Caco-2 (cell line): ENCODE results near the gene ZBTB2. TPM values are rescaled to one million over a fixed set of nuclear protein-coding genes. Genes with fewer than 3 reads are reported as not detected.

Experiments used
- BruUV-seq: library from RNA; stranded (reverse); fragments of 400-500 nt; replicated peaks from 2 replicates; lab custom pipeline; 2021; lab: Mats Ljungman, UMichigan
- CTCF ChIA-PET: fragments of 300-600 bp; sonication (Branson Sonifier 250); formaldehyde crosslinking; loops from one replicate; lab custom pipeline; 2022; ENCODE audit warnings: antibody characterized with exemption; lab: Charles Lee
- POLR2A ChIA-PET: fragments of 300-600 bp; sonication (Branson Sonifier 250); formaldehyde crosslinking; loops from one replicate; lab custom pipeline; 2022; ENCODE audit warnings: antibody characterized with exemption; lab: Charles Lee
- DNase-seq, 2 experiments: peaks; one replicate each; pipeline versions ENCODE4 v3.0.0 to v3.0.0-alpha.2; 2020 to 2022
- H3K27me3 ChIP-seq: replicated peaks from 2 replicates; pipeline ENCODE4 v1.6.0; 2011; ENCODE audit warnings: low read length; ENCODE audit not compliant: control insufficient read depth, insufficient read depth
- H3K36me3 ChIP-seq: 2 replicates; pipeline ENCODE4 v1.5.1; 2011; ENCODE audit warnings: low read length; ENCODE audit not compliant: control insufficient read depth, insufficient read depth
- H3K4me1 ChIP-seq: fragments of 250-450 bp; sonication (Bioruptor Pico); 2 replicates; pipeline ENCODE4 v1.5.1; 2020; ENCODE audit warnings: mild to moderate bottlenecking
- H3K4me3 ChIP-seq: 2 replicates; pipeline ENCODE4 v1.5.1; 2011; ENCODE audit warnings: low read depth, mild to moderate bottlenecking, control low read depth, low read length
- H3K9me3 ChIP-seq: fragments of 250-450 bp; sonication (Bioruptor Pico); 2 replicates; pipeline ENCODE4 v1.5.1; 2020; ENCODE audit warnings: mild to moderate bottlenecking, moderate library complexity
- H3K27ac Mint-ChIP-seq: one replicate; pipeline ENCODE4 v1.8.0; 2022; ENCODE audit warnings: mixed read lengths; ENCODE audit not compliant: unreplicated experiment
- H3K27me3 Mint-ChIP-seq: one replicate; pipeline ENCODE4 v1.8.0; 2022; ENCODE audit warnings: mixed read lengths; ENCODE audit not compliant: insufficient read depth, unreplicated experiment
- H3K36me3 Mint-ChIP-seq: one replicate; pipeline ENCODE4 v1.8.0; 2022; ENCODE audit warnings: mild to moderate bottlenecking, mixed read lengths; ENCODE audit not compliant: insufficient read depth, unreplicated experiment
- H3K4me1 Mint-ChIP-seq: one replicate; pipeline ENCODE4 v1.8.0; 2022; ENCODE audit warnings: low read depth, mixed read lengths; ENCODE audit not compliant: unreplicated experiment
- H3K4me3 Mint-ChIP-seq: one replicate; pipeline ENCODE4 v1.8.0; 2022; ENCODE audit warnings: mild to moderate bottlenecking, moderate library complexity, mixed read lengths; ENCODE audit not compliant: unreplicated experiment
- H3K9me3 Mint-ChIP-seq: one replicate; pipeline ENCODE4 v1.8.0; 2022; ENCODE audit warnings: mixed read lengths; ENCODE audit not compliant: unreplicated experiment
- CTCF ChIP-seq, 2 experiments: fragments of 200-600 bp in 1 of 2; IDR thresholded peaks; 1 replicate in 1 of 2; 2 replicates in 1 of 2; pipeline versions ENCODE4 v1.5.1 to v1.8.0; 2011 to 2022; ENCODE audit warnings: antibody characterized with exemption in 1 of 2, control low read depth in 1 of 2, inconsistent platforms in 1 of 2, low read depth in 1 of 2, low read length in 1 of 2, mild to moderate bottlenecking in 1 of 2, moderate library complexity in 1 of 2; ENCODE audit not compliant: insufficient read depth in 1 of 2, severe bottlenecking in 1 of 2, unreplicated experiment in 1 of 2
- intact Hi-C: fragments of 100-400 bp; cut with micrococcal nuclease; formaldehyde crosslinking; loops from one replicate; pipeline ENCODE4 v1.10.0; 2022; ENCODE audit not compliant: unreplicated experiment
- total RNA-seq: library from RNA; stranded (reverse); gene quantifications from 2 replicates; pipeline ENCODE4 v1.2.3, GENCODE V29; 2022

ZBTB2 gene
- total RNA-seq, 1 experiment from 2014 or later, result 23.9 TPM

- Mint-ChIP-seq H3K4me1 (no peaks in the 10 kb centered on the region), H3K4me3 (no peak overlapping the region), H3K27me3 (no peaks in the 10 kb centered on the region), H3K9me3 (no peaks in the 10 kb centered on the region), H3K36me3 (peaks cover 81% of the 10 kb centered on the region), H3K27ac (no peak overlapping the region)
- H3K9me3 ChIP-seq, result no peaks in the 10 kb centered on the region
- ChIA-PET POLR2A (no interaction called here), CTCF (no interaction called here)
- no peak for TF ChIP-seq CTCF (IDR thresholded peaks at IDR 0.05; ENCODE audit: insufficient read depth in 1 of 2, low read depth in 1 of 2, low read length in 1 of 2, severe bottlenecking in 1 of 2, unreplicated experiment in 1 of 2)
- peaks cover 3% of the 10 kb centered on the region; the same call in 1 of the 2 replicates for H3K36me3 ChIP-seq
- H3K4me1 ChIP-seq, result no peaks in the 10 kb centered on the region
- intact Hi-C loops, result no loop called here
- BruUV-seq, result no TSS peak
- no peak for DNase-seq
- H3K4me3 ChIP-seq, result no peak overlapping the region
- H3K27me3 ChIP-seq, result no peaks in the 10 kb centered on the region
Observed at GRCh38 chr6:151409260-151409659, 17.9 kb upstream of the ZBTB2 start.

- no peak for DNase-seq
- H3K9me3 Mint-ChIP-seq, result no peaks in the 10 kb centered on the region
- H3K4me3 Mint-ChIP-seq, result no peak overlapping the region
- no peak for TF ChIP-seq CTCF (IDR thresholded peaks at IDR 0.05; ENCODE audit: insufficient read depth in 1 of 2, low read depth in 1 of 2, low read length in 1 of 2, severe bottlenecking in 1 of 2, unreplicated experiment in 1 of 2)
- no peak overlapping the region for H3K27ac Mint-ChIP-seq
- no peaks in the 10 kb centered on the region for H3K4me1 Mint-ChIP-seq
- Histone ChIP-seq H3K9me3 (no peaks in the 10 kb centered on the region), H3K36me3 (peaks cover 3% of the 10 kb centered on the region; the same call in 1 of the 2 replicates), H3K27me3 (no peaks in the 10 kb centered on the region), H3K4me3 (no peak overlapping the region), H3K4me1 (no peaks in the 10 kb centered on the region)
- no peaks in the 10 kb centered on the region for H3K27me3 Mint-ChIP-seq
- no TSS peak for BruUV-seq
- intact Hi-C loops, result no loop called here
- CTCF ChIA-PET, result no interaction called here
- peaks cover 81% of the 10 kb centered on the region for H3K36me3 Mint-ChIP-seq
- POLR2A ChIA-PET, result no interaction called here
Observed at GRCh38 chr6:151408858-151409257, 17.5 kb upstream of the ZBTB2 start.

GRCh38 chr6:151403919-151404308, 12.6 kb upstream of the ZBTB2 start:
- CTCF ChIA-PET, result no interaction called here
- DNase-seq, result no peak
- Mint-ChIP-seq H3K27ac (no peak overlapping the region), H3K9me3 (no peaks in the 10 kb centered on the region), H3K27me3 (no peaks in the 10 kb centered on the region), H3K4me1 (no peaks in the 10 kb centered on the region), H3K4me3 (no peak overlapping the region), H3K36me3 (peaks cover 56% of the 10 kb centered on the region)
- Histone ChIP-seq H3K36me3 (no peaks in the 10 kb centered on the region; the same call in 1 of the 2 replicates), H3K4me1 (peaks cover 16% of the 10 kb centered on the region), H3K4me3 (no peak overlapping the region), H3K27me3 (no peaks in the 10 kb centered on the region), H3K9me3 (no peaks in the 10 kb centered on the region)
- POLR2A ChIA-PET, result interaction anchor here (0.7 kb wide), 1 partner anchor 522 kb away, joined by 3 read pairs; no protein-coding TSS in a partner anchor
- no peak for TF ChIP-seq CTCF (IDR thresholded peaks at IDR 0.05; ENCODE audit: insufficient read depth in 1 of 2, low read depth in 1 of 2, low read length in 1 of 2, severe bottlenecking in 1 of 2, unreplicated experiment in 1 of 2)
- intact Hi-C loops, result no loop called here
- BruUV-seq, result no TSS peak
